SH-SY5Y (cell line): ENCODE results near the gene ADGRG6.

ENCODE experiments used
- GATA2 ChIP-seq: IDR thresholded peaks from 2 replicates; pipeline ENCODE4 v1.6.1; 2011; ENCODE audit warnings: mild to moderate bottlenecking, low read depth, low read length
- GATA3 ChIP-seq: IDR thresholded peaks from 2 replicates; pipeline ENCODE4 v1.6.1; 2011; ENCODE audit warnings: low read depth, mild to moderate bottlenecking, low read length, moderate library complexity

- TF ChIP-seq GATA3: no peak
- no peak for TF ChIP-seq GATA2
Measured at GRCh38 chr6:142429195-142429594, 127.4 kb downstream of the ADGRG6 start.
